Skeletal muscle satellite cell (primary cell): Measurements from ENCODE around the gene LRRC72.

ENCODE experiments used
- H3K27me3 ChIP-seq: 2 replicates; pipeline ENCODE4 v1.7.0; 2013; ENCODE audit warnings: low read length; ENCODE audit not compliant: control insufficient read depth, insufficient read depth
- H3K36me3 ChIP-seq: 2 replicates; pipeline ENCODE4 v1.7.0; 2013; ENCODE audit warnings: mild to moderate bottlenecking, control low read depth, low read length; ENCODE audit not compliant: insufficient read depth
- H3K4me1 ChIP-seq: 2 replicates; pipeline ENCODE4 v1.7.0; 2013; ENCODE audit warnings: low read length; ENCODE audit not compliant: control insufficient read depth, insufficient read depth
- H3K4me2 ChIP-seq: 2 replicates; pipeline ENCODE4 v1.7.0; 2013; ENCODE audit warnings: mild to moderate bottlenecking, low read length
- H3K4me3 ChIP-seq: 2 replicates; pipeline ENCODE4 v1.7.0; 2013; ENCODE audit warnings: low read length
- H3K9ac ChIP-seq: 2 replicates; pipeline ENCODE4 v1.7.0; 2013; ENCODE audit warnings: mild to moderate bottlenecking, low read depth, low read length, moderate library complexity
- H3K9me3 ChIP-seq: replicated peaks from 2 replicates; pipeline ENCODE4 v1.7.0; 2013; ENCODE audit warnings: mild to moderate bottlenecking, control low read depth, low read length

Gene LRRC72

DNA sequence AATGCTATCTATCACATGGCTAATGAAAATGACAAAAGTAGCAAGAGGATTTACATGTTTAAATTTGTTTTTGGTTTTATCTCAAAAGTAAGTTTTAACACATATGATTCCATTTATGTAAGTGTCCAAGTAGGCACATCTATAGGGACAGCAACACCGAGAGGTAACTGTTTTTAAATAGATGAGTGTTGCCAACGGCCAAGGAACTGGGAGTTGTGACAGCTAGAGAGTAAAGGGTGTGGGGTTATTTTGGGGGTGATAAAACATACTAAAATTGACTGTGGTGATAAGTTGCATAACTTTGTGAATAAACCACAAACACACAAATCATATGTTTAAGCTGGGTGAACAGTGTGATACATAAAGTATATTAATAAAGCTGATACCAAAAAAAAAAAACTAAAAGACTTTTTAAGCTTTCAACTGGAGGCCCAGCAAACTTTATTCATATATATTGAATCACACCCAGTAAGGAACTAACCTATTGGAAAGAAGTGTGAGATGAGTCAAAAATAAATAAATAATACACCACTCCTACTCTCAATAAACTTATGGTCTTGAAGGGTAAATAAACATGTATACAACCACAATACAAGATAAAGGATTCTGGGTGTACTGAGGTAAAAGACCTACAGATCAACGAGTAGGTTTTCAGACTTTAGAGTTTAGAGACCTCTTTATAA lies 33.0 kb downstream of the LRRC72 start:
- Histone ChIP-seq H3K27me3 (no peaks in the 10 kb centered on the region), H3K4me3 (no peak overlapping the region), H3K9me3 (no peaks in the 10 kb centered on the region), H3K4me2 (no peak overlapping the region), H3K9ac (no peak overlapping the region), H3K4me1 (no peaks in the 10 kb centered on the region), H3K36me3 (no peaks in the 10 kb centered on the region)

DNA sequence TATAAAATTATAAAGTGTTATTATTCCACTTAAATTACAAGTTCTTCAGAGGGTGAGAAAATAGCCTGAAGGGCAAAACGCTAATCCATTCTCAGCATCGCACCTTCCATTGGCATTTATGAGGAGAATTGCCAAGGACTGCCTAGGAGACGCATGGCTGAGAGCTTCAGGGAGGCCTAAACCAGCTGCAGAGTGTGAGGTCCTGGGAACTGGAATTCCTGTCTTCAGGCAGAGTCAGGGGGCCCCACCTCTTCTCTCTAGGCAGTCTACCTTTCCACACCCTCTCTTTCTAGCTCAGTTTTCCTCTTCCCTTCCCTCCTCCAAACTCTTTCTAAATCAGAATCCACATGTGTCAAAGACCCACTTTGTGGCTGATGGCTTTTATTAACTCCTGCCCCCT lies 35.3 kb downstream of the LRRC72 start:
- Histone ChIP-seq H3K27me3 (no peaks in the 10 kb centered on the region), H3K4me1 (no peaks in the 10 kb centered on the region), H3K4me2 (no peak overlapping the region), H3K9me3 (no peaks in the 10 kb centered on the region), H3K36me3 (no peaks in the 10 kb centered on the region), H3K9ac (no peak overlapping the region), H3K4me3 (no peak overlapping the region)

DNA sequence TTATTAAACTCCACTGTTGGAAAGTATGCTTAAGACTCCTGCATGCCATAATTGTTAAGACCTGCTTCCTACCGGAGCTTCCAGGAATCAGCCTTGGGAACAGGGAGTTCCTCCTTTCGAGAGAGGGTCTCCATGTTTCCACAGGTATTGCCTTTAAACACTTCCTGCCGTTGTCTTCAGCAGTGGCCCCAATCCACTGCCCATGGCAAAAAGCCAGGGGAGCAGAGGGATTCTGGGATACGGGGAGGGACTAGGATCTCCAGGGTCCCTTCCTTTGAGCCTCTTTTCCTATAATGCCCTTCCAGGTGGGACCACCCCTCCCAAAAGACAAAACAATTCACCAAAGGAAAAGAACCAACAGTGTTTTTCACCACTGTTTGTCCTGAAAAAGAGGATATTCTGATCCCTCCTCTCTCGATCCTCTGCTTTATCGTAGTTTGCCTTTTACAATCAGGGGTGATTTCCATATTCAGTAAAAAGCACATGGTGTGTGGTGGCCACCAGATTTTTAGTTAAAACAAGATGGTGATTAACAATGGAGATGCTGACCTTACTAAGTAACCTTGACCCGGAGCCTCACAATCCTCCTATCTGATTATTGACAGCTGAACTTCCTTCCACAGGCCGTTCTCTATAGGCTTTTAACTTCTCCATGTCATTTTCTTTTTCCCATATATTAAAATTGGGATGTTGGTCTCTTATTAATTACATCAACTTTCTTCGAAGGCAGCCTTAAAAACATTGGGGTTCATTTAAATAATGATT lies 36.0 kb downstream of the LRRC72 start:
- H3K27me3 ChIP-seq: no peaks in the 10 kb centered on the region
- H3K4me2 ChIP-seq: no peak overlapping the region
- no peak overlapping the region for H3K4me3 ChIP-seq
- H3K9ac ChIP-seq: no peak overlapping the region
- no peaks in the 10 kb centered on the region for H3K9me3 ChIP-seq
- no peaks in the 10 kb centered on the region for H3K4me1 ChIP-seq
- H3K36me3 ChIP-seq: no peaks in the 10 kb centered on the region

DNA sequence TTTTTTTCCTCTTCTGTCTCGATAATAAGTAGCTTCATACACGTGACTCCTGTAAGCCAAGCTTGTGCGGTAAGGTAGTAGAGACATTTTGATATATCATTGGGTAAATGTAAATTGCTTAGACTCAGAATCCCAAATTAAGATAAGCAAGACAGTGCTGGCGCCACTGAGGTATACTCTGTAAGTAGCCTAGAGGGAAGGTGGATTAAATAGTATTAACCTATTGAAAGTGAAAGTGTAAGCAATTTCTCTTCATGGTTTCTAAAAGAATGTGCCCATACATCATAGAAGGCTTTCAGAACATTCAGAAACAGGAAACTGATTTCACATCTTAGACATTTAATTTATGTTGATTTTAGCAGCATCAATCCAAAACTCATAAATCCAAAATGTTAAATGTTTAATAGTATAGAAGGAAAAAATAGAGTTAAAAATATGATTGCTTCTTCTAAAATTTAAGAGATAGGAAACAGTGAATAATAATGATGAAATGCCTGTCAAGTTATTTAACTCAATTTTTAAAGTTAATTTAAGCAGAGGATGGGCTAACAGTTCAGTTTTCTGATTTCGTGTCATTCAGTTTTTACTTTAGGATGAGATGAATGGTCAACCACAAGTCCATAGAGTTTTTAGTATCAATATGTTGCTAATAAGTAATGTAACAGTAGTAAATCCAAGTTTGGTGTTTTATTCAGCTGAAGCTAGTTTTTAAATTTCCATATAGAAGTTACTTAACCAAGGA lies 36.8 kb downstream of the LRRC72 start:
- Histone ChIP-seq H3K4me1 (no peaks in the 10 kb centered on the region), H3K36me3 (no peaks in the 10 kb centered on the region), H3K4me3 (no peak overlapping the region), H3K9ac (no peak overlapping the region), H3K27me3 (no peaks in the 10 kb centered on the region), H3K9me3 (no peaks in the 10 kb centered on the region), H3K4me2 (no peak overlapping the region)

DNA sequence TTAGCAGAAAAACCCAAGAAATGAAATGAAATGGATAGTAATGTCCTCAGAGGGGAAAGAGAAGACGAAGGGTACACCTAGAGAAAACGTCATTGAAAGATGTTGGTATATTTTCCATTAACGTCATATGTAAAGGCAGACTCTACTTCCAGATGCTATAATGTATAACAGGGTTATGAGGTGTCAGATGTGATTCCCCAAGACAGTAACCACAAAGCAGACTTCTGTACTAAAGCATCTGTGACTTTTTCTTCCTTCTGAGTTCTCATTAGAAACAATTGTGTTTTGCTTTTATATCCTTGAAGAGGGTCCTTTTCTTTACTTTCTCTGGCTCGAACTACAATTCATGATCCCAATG lies 37.4 kb downstream of the LRRC72 start:
- Histone ChIP-seq H3K4me1 (no peaks in the 10 kb centered on the region), H3K27me3 (no peaks in the 10 kb centered on the region), H3K4me3 (no peak overlapping the region), H3K4me2 (no peak overlapping the region), H3K9me3 (no peaks in the 10 kb centered on the region), H3K9ac (no peak overlapping the region), H3K36me3 (no peaks in the 10 kb centered on the region)

DNA sequence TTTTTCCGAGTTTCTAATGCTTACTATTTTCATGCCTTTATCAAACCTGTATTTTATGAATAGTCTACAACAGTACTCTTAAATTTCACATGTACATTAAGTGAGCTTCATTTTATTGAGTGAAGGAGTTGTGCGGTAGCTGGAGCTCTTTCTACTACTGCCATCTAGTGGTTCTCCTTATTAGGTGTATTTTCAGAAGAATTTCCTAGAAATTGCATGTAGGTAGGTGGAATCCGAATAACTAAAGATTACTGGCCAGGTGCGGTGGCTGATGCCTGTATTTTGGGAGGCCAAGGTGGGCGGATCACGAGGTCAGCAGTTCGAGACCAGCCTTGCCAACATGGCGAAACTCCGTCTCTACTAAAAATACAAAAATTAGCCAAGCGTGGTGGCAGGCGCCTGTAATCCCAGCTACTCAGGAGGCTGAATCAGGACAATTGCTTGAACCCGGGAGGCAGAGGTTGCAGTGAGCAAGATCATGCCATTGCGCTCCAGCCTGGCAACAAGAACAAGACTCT lies 38.3 kb downstream of the LRRC72 start:
- no peaks in the 10 kb centered on the region for H3K27me3 ChIP-seq
- H3K4me3 ChIP-seq: no peak overlapping the region
- H3K36me3 ChIP-seq: no peaks in the 10 kb centered on the region
- no peak overlapping the region for H3K4me2 ChIP-seq
- H3K9me3 ChIP-seq: no peaks in the 10 kb centered on the region
- no peaks in the 10 kb centered on the region for H3K4me1 ChIP-seq
- no peak overlapping the region for H3K9ac ChIP-seq

DNA sequence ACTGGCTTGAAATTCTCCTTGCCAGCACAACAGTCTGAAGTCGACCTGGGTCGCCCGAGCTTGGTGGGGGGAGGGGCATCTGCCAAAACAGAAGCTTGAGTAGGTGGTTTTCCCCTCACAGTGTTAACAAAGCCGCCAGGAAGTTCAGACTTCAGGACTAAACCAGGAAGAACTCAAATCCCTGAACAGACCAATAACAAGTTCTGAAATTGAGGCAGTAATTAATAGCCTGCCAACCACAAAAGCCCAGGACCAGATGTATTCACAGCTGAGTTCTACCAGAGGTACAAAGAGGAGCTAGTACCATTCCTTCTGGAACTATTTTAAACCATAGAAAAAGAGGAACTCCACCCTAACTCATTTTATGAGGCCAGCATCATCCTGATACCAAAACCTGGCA lies 45.3 kb downstream of the LRRC72 start:
- Histone ChIP-seq H3K9me3 (no peaks in the 10 kb centered on the region), H3K27me3 (no peaks in the 10 kb centered on the region), H3K4me3 (no peak overlapping the region)

DNA sequence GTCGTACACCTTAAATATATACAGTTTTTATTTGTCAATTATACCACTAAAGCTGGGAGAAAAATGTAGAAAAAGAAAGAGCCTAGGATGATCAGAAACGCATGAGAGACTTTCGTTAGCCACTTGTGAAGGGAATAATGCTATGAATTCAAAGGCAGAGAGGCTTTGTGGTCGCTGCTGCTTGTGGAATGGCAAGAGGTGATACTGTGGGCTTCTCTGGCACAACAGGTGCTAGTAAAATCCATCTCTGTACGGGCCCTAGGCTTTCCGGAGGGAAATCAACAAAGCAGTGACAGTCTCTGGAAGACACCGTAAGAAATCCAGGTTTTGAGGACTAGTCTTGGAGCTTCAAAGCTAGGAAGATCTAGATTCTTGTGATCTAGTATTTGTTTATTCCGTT lies 52.6 kb downstream of the LRRC72 start:
- Histone ChIP-seq H3K9ac (no peak overlapping the region), H3K4me1 (no peaks in the 10 kb centered on the region), H3K9me3 (no peaks in the 10 kb centered on the region), H3K4me2 (no peak overlapping the region), H3K4me3 (no peak overlapping the region), H3K36me3 (no peaks in the 10 kb centered on the region), H3K27me3 (no peaks in the 10 kb centered on the region)

More for the DNA sequence above, 45.3 kb downstream of the LRRC72 start:
- Histone ChIP-seq H3K36me3 (no peaks in the 10 kb centered on the region), H3K4me1 (no peaks in the 10 kb centered on the region), H3K9ac (no peak overlapping the region), H3K4me2 (no peak overlapping the region)

DNA sequence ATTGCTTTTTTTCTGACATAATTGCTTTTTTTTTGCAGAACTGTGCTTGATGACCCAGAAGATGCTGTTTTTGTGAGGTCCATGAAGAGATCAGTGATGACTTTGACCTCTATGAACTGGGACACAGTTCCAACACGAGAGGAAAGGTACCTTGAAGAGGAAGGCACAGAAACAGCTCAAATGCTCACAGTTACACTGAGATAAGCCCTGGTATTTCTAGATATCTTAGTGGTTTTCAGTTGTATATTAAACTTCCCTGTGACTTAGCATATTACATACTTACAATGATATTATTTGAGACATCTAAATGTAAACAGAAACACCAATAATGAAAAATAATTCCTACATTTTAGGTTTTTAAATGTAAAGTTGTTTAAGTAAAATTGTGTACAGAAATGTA lies 54.7 kb downstream of the LRRC72 start:
- H3K4me3 ChIP-seq: no peak overlapping the region
- H3K4me1 ChIP-seq: no peaks in the 10 kb centered on the region
- no peaks in the 10 kb centered on the region for H3K9me3 ChIP-seq
- no peak overlapping the region for H3K9ac ChIP-seq
- H3K36me3 ChIP-seq: no peaks in the 10 kb centered on the region
- no peaks in the 10 kb centered on the region for H3K27me3 ChIP-seq
- H3K4me2 ChIP-seq: no peak overlapping the region

DNA sequence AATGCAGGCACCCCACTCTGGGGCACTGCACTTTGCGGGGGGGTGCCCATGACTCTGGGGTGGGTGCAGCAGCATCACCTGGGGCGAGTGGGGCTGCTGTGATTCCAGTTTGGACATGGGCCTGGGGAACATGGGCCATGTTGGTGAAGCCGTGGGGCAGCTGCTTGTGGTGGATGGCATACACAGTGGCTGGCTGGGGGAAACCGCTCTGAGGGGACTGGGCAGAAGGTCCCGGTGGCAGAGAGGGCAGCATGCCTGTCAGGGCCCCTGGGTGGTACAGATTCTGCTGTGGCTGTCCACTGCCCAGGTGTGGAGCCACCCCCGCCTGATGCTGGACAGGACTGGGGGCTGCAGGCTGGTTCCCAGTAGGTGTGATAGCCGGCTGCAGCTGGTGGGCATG lies 57.2 kb downstream of the LRRC72 start:
- Histone ChIP-seq H3K4me1 (no peaks in the 10 kb centered on the region), H3K9ac (no peak overlapping the region), H3K9me3 (no peaks in the 10 kb centered on the region), H3K27me3 (no peaks in the 10 kb centered on the region), H3K36me3 (no peaks in the 10 kb centered on the region), H3K4me2 (no peak overlapping the region), H3K4me3 (no peak overlapping the region)

DNA sequence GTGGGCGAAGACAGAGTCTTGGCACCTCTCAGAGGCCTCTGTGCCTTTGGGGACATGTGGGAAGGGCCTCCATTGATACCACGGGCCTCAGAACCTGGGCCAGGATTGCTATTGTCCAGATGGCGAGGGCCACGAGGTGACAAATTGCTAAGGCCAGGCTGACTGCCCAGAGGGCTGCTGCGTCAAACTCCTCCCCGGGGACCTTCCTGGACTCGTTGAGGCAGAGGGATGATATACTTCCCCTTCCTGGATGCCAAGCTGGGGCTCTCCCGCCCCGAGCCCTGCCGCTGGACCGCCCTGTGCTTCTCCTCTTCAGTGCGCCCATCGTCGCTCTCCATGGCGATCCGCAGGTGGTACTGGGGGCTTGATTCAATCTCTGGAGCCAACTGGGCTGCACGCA lies 58.9 kb downstream of the LRRC72 start:
- H3K9ac ChIP-seq: no peak overlapping the region

More for the DNA sequence above, 58.9 kb downstream of the LRRC72 start:
- Histone ChIP-seq H3K4me3 (no peak overlapping the region), H3K4me1 (no peaks in the 10 kb centered on the region), H3K36me3 (no peaks in the 10 kb centered on the region), H3K9me3 (no peaks in the 10 kb centered on the region), H3K4me2 (no peak overlapping the region), H3K27me3 (no peaks in the 10 kb centered on the region)
